SHP77 (cell line): Measurements from ENCODE around the gene CEACAM5.
"Not testable (repeated sequence)": the region's sequence is repeated elsewhere in the genome, so short reads cannot be mapped to it uniquely, and the experiment has no call there.

Experiments
- DNase-seq, 2 experiments: peaks; one replicate each; lab custom pipeline; 2025; lab: John Stamatoyannopoulos, UW

CEACAM5 gene

GRCh38 chr19:41740415-41741243 lies 32.2 kb downstream of the CEACAM5 start:
- DNase-seq = no peak

GRCh38 chr19:41741244-41741554 lies 32.8 kb downstream of the CEACAM5 start:
- no peak for DNase-seq

- no peak for DNase-seq
Observed at GRCh38 chr19:41744850-41745249, 36.4 kb downstream of the CEACAM5 start.

GRCh38 chr19:41745756-41746155 lies 37.3 kb downstream of the CEACAM5 start:
- DNase-seq = no peak

- peak; percentile 70 to 78 for DNase-seq
Observed at GRCh38 chr19:41746593-41747227, 38.3 kb downstream of the CEACAM5 start.

GRCh38 chr19:41748012-41748411 lies 39.6 kb downstream of the CEACAM5 start:
- DNase-seq = no peak

- not testable (repeated sequence) for DNase-seq
Observed at GRCh38 chr19:41750248-41751134, 42.1 kb downstream of the CEACAM5 start.

- DNase-seq = peak in 1 of 2 experiments; percentile 23
Observed at GRCh38 chr19:41753159-41753558, 44.7 kb downstream of the CEACAM5 start.

GRCh38 chr19:41753936-41754529 lies 45.6 kb downstream of the CEACAM5 start:
- DNase-seq = peak in 1 of 2 experiments; percentile 28

GRCh38 chr19:41755328-41755913 lies 47.0 kb downstream of the CEACAM5 start, which contains the start of gene CEACAM6:
Gene CEACAM6, plus strand, starts transcription at chr19:41755530. Its CDS starts 109 bp downstream, at chr19:41755639.
- no peak for DNase-seq

GRCh38 chr19:41758846-41759245 lies 50.4 kb downstream of the CEACAM5 start:
- no peak for DNase-seq

- no peak for DNase-seq
Observed at GRCh38 chr19:41767115-41767514, 58.7 kb downstream of the CEACAM5 start.

- not testable (repeated sequence) for DNase-seq
Observed at GRCh38 chr19:41768105-41768504, 59.7 kb downstream of the CEACAM5 start.

- DNase-seq = no peak
Observed at GRCh38 chr19:41769608-41770007, 61.2 kb downstream of the CEACAM5 start.

GRCh38 chr19:41771410-41771809 lies 63.0 kb downstream of the CEACAM5 start:
- DNase-seq = no peak

- no peak for DNase-seq
Observed at GRCh38 chr19:41774515-41774980, 66.1 kb downstream of the CEACAM5 start.

- no peak for DNase-seq
Observed at GRCh38 chr19:41776700-41777099, 68.3 kb downstream of the CEACAM5 start.
